Amniotic stem cell (primary cell): ENCODE data around the gene FAHD2A.
"Not testable (repeated sequence)": the region's sequence is repeated elsewhere in the genome, so short reads cannot be mapped to it uniquely, and the experiment has no call there.

Source experiments
- DNase-seq: peaks from one replicate; lab custom pipeline; 2025; lab: John Stamatoyannopoulos, UW

FAHD2A gene

GRCh38 chr2:95376311-95377215, 25.9 kb upstream of the FAHD2A start:
- DNase-seq = no peak

GRCh38 chr2:95377216-95378123, 25.0 kb upstream of the FAHD2A start:
- no peak for DNase-seq

- DNase-seq = not testable (repeated sequence)
Observed at GRCh38 chr2:95378281-95378680, 24.2 kb upstream of the FAHD2A start.

GRCh38 chr2:95379371-95379831, 23.1 kb upstream of the FAHD2A start:
- DNase-seq = no peak

- no peak for DNase-seq
Observed at GRCh38 chr2:95380280-95380679, 22.2 kb upstream of the FAHD2A start.

GRCh38 chr2:95380731-95381130, 21.8 kb upstream of the FAHD2A start:
- no peak for DNase-seq

- no peak for DNase-seq
Observed at GRCh38 chr2:95381212-95382191, 21.0 kb upstream of the FAHD2A start.

GRCh38 chr2:95382192-95382591, 20.3 kb upstream of the FAHD2A start:
- no peak for DNase-seq

GRCh38 chr2:95382686-95383634, 19.5 kb upstream of the FAHD2A start:
- DNase-seq = no peak

- no peak for DNase-seq
Observed at GRCh38 chr2:95383635-95384027, 18.9 kb upstream of the FAHD2A start.

- DNase-seq = no peak
Observed at GRCh38 chr2:95384854-95385569, 17.5 kb upstream of the FAHD2A start.

- DNase-seq = no peak
Observed at GRCh38 chr2:95385570-95385984, 16.9 kb upstream of the FAHD2A start.

- no peak for DNase-seq
Observed at GRCh38 chr2:95386031-95386430, 16.5 kb upstream of the FAHD2A start.

GRCh38 chr2:95387358-95387757, 15.2 kb upstream of the FAHD2A start:
- no peak for DNase-seq

GRCh38 chr2:95388091-95388692, 14.3 kb upstream of the FAHD2A start:
- no peak for DNase-seq

GRCh38 chr2:95388856-95389244, 13.7 kb upstream of the FAHD2A start:
- no peak for DNase-seq

- DNase-seq = no peak
Observed at GRCh38 chr2:95389245-95390119, 13.0 kb upstream of the FAHD2A start.

GRCh38 chr2:95390272-95390880, 12.1 kb upstream of the FAHD2A start:
- no peak for DNase-seq
